RWPE2 (cell line): Measurements from ENCODE around the gene RSPH1.

ENCODE experiments used
- ATAC-seq: fragments of 200-7000 bp; cut with Tn5 transposase; 3 replicates; pipeline ENCODE4 v1.9.1; 2021; ENCODE audit warnings: low read depth
- DNase-seq: peaks from one replicate; pipeline ENCODE4 v3.0.0-alpha.2; 2020; ENCODE audit warnings: low spot score
- H3K27ac ChIP-seq: fragments of 450-650 bp; 2 replicates; pipeline ENCODE4 v1.5.1; 2017; ENCODE audit warnings: mild to moderate bottlenecking; ENCODE audit not compliant: poor library complexity, severe bottlenecking
- H3K27me3 ChIP-seq: fragments of 250-450 bp; sonication (Bioruptor Pico); 2 replicates; pipeline ENCODE4 v1.5.1; 2021; ENCODE audit warnings: mild to moderate bottlenecking, moderate library complexity; ENCODE audit not compliant: insufficient read depth, poor library complexity, severe bottlenecking
- H3K36me3 ChIP-seq: fragments of 250-450 bp; sonication (Bioruptor Pico); 2 replicates; pipeline ENCODE4 v1.5.1; 2020; ENCODE audit warnings: low read depth, mild to moderate bottlenecking, moderate library complexity
- H3K4me1 ChIP-seq: fragments of 250-450 bp; sonication (Bioruptor Pico); 2 replicates; pipeline ENCODE4 v1.5.1; 2021; ENCODE audit warnings: mild to moderate bottlenecking, moderate library complexity; ENCODE audit not compliant: insufficient read depth, poor library complexity, severe bottlenecking
- H3K4me3 ChIP-seq: fragments of 250-450 bp; sonication (Bioruptor Pico); 2 replicates; pipeline ENCODE4 v1.5.1; 2021; ENCODE audit warnings: mild to moderate bottlenecking, moderate library complexity; ENCODE audit not compliant: severe bottlenecking
- H3K9me3 ChIP-seq: fragments of 250-450 bp; sonication (Bioruptor Pico); 2 replicates; pipeline ENCODE4 v1.5.1; 2021; ENCODE audit warnings: mild to moderate bottlenecking, moderate library complexity; ENCODE audit not compliant: severe bottlenecking
- TF ChIP-seq, protein P1 (sequence below): fragments of 450-650 bp; IDR thresholded peaks from one replicate; pipeline ENCODE4 v1.5.1; 2017; ENCODE audit warnings: mild to moderate bottlenecking, moderate library complexity; ENCODE audit not compliant: poor library complexity, severe bottlenecking

Gene RSPH1

DNA sequence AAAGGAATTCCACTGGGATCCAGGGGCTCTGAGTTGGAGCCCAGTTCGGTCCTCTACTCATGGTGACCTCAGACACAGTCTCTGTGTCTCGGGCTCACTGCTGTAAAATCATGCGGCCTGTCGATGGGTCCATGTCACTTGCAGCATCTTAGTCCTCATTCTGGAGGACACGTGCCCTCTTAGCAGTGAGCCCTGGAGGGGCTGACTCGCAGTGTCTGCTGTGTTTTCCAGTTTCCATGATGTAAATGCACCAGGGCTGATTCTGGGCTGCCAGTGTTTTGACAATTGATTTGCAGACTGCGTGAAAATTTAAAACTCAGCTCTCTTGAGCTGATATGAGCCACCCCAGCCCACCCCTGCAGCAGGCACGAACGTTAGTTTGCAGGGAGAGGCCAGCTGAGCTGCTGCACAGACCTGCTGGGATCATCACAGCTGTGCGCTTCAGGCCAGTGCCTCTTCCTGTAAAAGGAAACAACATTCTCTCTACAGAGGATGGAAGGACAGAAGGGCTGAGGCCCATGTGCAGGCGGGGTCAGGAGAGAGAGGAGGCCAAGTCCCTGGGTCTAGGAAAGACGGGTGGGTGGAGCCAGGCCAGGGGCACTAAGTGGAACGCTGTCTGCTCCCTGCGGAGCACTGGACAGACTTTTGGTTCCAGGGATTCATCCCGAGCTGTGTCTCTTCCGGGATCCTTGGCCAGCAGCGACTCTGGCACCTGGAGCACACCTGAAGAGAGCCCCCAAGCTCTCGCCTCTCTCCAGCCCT lies 42.6 kb downstream of the RSPH1 start:
- H3K4me3 ChIP-seq: no peak overlapping the region
- H3K36me3 ChIP-seq: no peaks in the 10 kb centered on the region
- no peak for DNase-seq
- H3K9me3 ChIP-seq: no peaks in the 10 kb centered on the region
- H3K4me1 ChIP-seq: no peaks in the 10 kb centered on the region
- TF ChIP-seq, protein P1, sequence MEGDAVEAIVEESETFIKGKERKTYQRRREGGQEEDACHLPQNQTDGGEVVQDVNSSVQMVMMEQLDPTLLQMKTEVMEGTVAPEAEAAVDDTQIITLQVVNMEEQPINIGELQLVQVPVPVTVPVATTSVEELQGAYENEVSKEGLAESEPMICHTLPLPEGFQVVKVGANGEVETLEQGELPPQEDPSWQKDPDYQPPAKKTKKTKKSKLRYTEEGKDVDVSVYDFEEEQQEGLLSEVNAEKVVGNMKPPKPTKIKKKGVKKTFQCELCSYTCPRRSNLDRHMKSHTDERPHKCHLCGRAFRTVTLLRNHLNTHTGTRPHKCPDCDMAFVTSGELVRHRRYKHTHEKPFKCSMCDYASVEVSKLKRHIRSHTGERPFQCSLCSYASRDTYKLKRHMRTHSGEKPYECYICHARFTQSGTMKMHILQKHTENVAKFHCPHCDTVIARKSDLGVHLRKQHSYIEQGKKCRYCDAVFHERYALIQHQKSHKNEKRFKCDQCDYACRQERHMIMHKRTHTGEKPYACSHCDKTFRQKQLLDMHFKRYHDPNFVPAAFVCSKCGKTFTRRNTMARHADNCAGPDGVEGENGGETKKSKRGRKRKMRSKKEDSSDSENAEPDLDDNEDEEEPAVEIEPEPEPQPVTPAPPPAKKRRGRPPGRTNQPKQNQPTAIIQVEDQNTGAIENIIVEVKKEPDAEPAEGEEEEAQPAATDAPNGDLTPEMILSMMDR: no peak
- no peak overlapping the region for H3K27ac ChIP-seq
- no peak for ATAC-seq
- no peaks in the 10 kb centered on the region for H3K27me3 ChIP-seq

DNA sequence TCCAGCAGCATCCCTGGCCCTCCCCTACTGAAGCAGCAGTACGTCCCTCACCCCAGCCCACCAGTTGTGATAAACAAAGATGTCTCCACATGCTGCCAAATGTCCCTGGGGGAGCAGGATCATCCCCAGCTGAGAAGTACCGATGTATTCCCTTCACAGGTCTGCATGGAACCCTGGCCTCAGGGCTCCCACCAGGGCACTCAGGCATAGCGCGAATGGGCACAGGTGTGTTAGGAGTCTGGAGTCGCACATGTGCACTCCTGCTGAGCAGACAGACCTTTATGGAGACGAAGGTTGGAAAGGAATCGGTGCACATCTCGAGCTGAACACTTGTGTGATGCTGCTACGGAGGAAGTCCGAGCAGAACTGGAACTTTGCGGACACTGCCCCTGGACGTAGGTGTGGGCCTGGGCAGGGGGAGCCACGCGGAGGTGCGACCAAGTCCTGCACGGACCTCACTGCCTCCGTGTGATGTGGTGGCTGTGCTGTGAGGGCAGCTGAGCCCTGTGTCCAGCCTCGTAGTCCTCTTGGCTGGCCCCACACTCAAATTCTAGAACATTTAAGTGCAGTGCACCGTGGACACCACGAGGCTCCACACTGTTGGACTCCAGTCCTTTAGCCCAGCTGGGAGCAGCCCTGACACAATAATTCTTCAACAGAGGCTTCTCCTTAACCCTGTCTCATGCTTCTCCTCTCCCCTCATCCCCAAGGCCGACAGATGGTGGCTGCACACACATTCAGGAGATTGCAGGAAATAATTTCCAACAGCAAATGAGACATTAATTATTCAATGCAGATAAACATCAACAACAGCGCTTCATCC lies 43.4 kb downstream of the RSPH1 start:
- DNase-seq (no peak), ATAC-seq (no peak)
- Histone ChIP-seq H3K9me3 (no peaks in the 10 kb centered on the region), H3K27me3 (no peaks in the 10 kb centered on the region), H3K36me3 (no peaks in the 10 kb centered on the region), H3K4me1 (no peaks in the 10 kb centered on the region), H3K27ac (no peak overlapping the region), H3K4me3 (no peak overlapping the region)
- TF ChIP-seq, protein P1: no peak

DNA sequence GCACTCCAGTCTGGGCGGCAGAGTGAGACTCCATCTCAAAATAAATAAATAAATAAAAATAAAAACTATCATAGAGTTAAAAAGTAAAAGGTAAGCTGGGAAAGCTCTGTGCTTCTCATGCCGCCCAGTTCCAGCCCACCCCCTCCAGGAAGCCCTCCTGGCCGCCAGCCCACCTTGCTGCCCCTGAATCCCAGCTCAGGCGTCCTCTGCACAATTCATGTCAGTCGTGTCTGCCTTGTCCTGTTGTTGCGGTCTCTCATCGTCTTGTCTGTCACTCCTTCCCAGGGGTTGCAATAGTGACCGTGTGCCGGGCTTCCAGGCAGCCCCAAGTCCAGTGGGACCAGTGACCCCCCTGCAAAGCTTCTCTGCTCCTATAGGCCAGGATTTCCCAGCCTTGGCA lies 44.1 kb downstream of the RSPH1 start:
- TF ChIP-seq, protein P1: no peak
- Histone ChIP-seq H3K27me3 (no peaks in the 10 kb centered on the region), H3K4me3 (no peak overlapping the region), H3K4me1 (no peaks in the 10 kb centered on the region), H3K9me3 (no peaks in the 10 kb centered on the region), H3K36me3 (no peaks in the 10 kb centered on the region), H3K27ac (no peak overlapping the region)
- ATAC-seq: no peak
- DNase-seq: no peak

DNA sequence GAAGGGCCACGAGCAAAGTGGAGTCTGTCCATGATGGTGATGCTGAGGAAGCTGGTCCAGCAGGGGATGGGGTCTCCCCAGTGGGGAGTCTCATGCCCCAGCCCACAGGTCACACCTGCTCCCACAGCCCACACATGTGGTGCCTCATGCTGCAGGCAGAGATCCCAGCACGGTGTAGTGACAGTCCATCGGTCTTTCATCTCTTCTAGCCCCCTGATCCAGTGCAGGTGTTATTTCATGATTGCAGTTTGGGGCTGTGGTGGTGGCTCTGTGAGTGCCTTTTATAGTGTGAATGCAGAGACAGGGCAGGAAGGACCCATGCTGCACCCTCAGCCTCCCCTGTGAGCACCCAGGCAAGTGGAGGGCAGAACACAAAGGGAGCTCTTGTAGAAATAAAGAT lies 47.3 kb downstream of the RSPH1 start:
- Histone ChIP-seq H3K27ac (no peak overlapping the region), H3K36me3 (no peaks in the 10 kb centered on the region), H3K4me1 (no peaks in the 10 kb centered on the region), H3K27me3 (no peaks in the 10 kb centered on the region), H3K9me3 (no peaks in the 10 kb centered on the region), H3K4me3 (no peak overlapping the region)
- ATAC-seq: no peak
- DNase-seq: no peak
- TF ChIP-seq, protein P1: no peak

DNA sequence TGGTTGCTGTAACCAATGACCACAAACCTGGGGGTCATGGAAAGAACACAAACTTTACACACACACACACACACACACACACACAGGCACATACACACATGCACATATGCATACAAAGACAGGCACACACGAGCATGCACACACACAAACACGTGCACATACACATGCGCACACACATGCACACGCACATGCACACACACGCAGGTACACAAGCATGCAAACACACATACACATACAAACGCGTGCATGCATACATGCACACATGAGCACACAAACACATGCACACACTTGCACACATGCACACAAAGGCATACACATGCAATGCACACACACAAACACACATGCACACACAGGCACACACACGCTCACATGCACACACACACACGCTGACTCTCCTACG lies 48.3 kb downstream of the RSPH1 start:
- DNase-seq (no peak), ATAC-seq (no peak)
- no peaks in the 10 kb centered on the region for H3K36me3 ChIP-seq
- no peaks in the 10 kb centered on the region for H3K9me3 ChIP-seq
- no peak overlapping the region for H3K4me3 ChIP-seq
- H3K27me3 ChIP-seq: no peaks in the 10 kb centered on the region
- no peaks in the 10 kb centered on the region for H3K4me1 ChIP-seq
- TF ChIP-seq, protein P1: no peak
- H3K27ac ChIP-seq: no peak overlapping the region
